ENCODE results near the gene KNSTRN. TPM values are rescaled to one million over a fixed set of nuclear protein-coding genes. Genes with fewer than 3 reads are reported as not detected.
A peak's percentile ranks its signal among the peaks of the same experiment; 100 is the strongest.

KNSTRN gene
- total RNA-seq, 3 donors from 2014 or later (not counting 1 experiment from before 2014, with no cell fraction given): 5.4 to 7.6 (median 5.6) TPM

- intact Hi-C loops (cut with micrococcal nuclease): loop anchor here (1.0 kb wide), 3 partner anchors 10 to 53 kb away; partner anchors contain the start of genes DISP2 and IVD
- Mint-ChIP-seq H3K9me3 (no peaks in the 10 kb centered on the region), H3K4me1 (peaks cover 18 to 33% of the 10 kb centered on the region in 2 donors), H3K27ac (peak overlapping the region; percentile 84 to 91), H3K4me3 (peak overlapping the region; percentile 91), H3K36me3 (no peaks in the 10 kb centered on the region), H3K27me3 (ENCODE audit: low read depth in 2 of 2) (no peaks in the 10 kb centered on the region)
- H3K27ac ChIP-seq (ENCODE audit: low read length): peak overlapping the region; percentile 68
- H3K4me3 ChIP-seq (ENCODE audit: low read length): peak overlapping the region; percentile 64
- H3K27me3 ChIP-seq (ENCODE audit: control insufficient read depth, insufficient read depth, low read length): no peaks in the 10 kb centered on the region
- H3K9me3 ChIP-seq (ENCODE audit: control insufficient read depth, insufficient read depth, low read length): no peaks in the 10 kb centered on the region
- peaks cover 31% of the 10 kb centered on the region for H3K4me1 ChIP-seq (ENCODE audit: control insufficient read depth, insufficient read depth, low read length)
- ATAC-seq (peak; percentile 96 to 98 (median 97)), DNase-seq (peak; percentile 85 to 95)
- WGBS (ENCODE audit: insufficient coverage): 7% methylated on average over 91 of the region's 91 CpGs
- TF ChIP-seq CTCF (IDR thresholded peaks at IDR 0.05): peak; percentile 94
- H3K36me3 ChIP-seq (ENCODE audit: control insufficient read depth, insufficient read depth, low read length): no peaks in the 10 kb centered on the region
Observed at GRCh38 chr15:40367686-40368611, 14.6 kb upstream of the KNSTRN start.

- H3K4me3 ChIP-seq (ENCODE audit: low read length): no peak overlapping the region
- Mint-ChIP-seq H3K27ac (peak overlapping the region; percentile 64 to 82), H3K36me3 (no peaks in the 10 kb centered on the region), H3K4me1 (peaks cover 18 to 33% of the 10 kb centered on the region in 2 donors), H3K9me3 (no peaks in the 10 kb centered on the region), H3K4me3 (peak overlapping the region; percentile 63), H3K27me3 (ENCODE audit: low read depth in 2 of 2) (no peaks in the 10 kb centered on the region)
- no peak overlapping the region for H3K27ac ChIP-seq (ENCODE audit: low read length)
- no peak for TF ChIP-seq CTCF (IDR thresholded peaks at IDR 0.05)
- no peaks in the 10 kb centered on the region for H3K36me3 ChIP-seq (ENCODE audit: control insufficient read depth, insufficient read depth, low read length)
- H3K27me3 ChIP-seq (ENCODE audit: control insufficient read depth, insufficient read depth, low read length): no peaks in the 10 kb centered on the region
- intact Hi-C loops (cut with micrococcal nuclease): loop anchor here (1.0 kb wide), 3 partner anchors 11 to 52 kb away; partner anchors contain the start of genes DISP2 and IVD
- ATAC-seq: no peak
- H3K9me3 ChIP-seq (ENCODE audit: control insufficient read depth, insufficient read depth, low read length): no peaks in the 10 kb centered on the region
- no peak for DNase-seq
- H3K4me1 ChIP-seq (ENCODE audit: control insufficient read depth, insufficient read depth, low read length): peaks cover 31% of the 10 kb centered on the region
- WGBS (ENCODE audit: insufficient coverage): 96% methylated on average over 24 of the region's 24 CpGs
Observed at GRCh38 chr15:40368719-40369473, 13.6 kb upstream of the KNSTRN start.

GRCh38 chr15:40369474-40369869, 13.0 kb upstream of the KNSTRN start:
- Mint-ChIP-seq H3K9me3 (no peaks in the 10 kb centered on the region), H3K4me1 (peaks cover 18 to 33% of the 10 kb centered on the region in 2 donors), H3K36me3 (no peaks in the 10 kb centered on the region), H3K27me3 (ENCODE audit: low read depth in 2 of 2) (no peaks in the 10 kb centered on the region), H3K4me3 (peak overlapping the region; percentile 63), H3K27ac (peak overlapping the region; percentile 64 to 82)
- Histone ChIP-seq H3K27me3 (ENCODE audit: control insufficient read depth, insufficient read depth, low read length) (no peaks in the 10 kb centered on the region), H3K4me3 (ENCODE audit: low read length) (no peak overlapping the region), H3K9me3 (ENCODE audit: control insufficient read depth, insufficient read depth, low read length) (no peaks in the 10 kb centered on the region), H3K36me3 (ENCODE audit: control insufficient read depth, insufficient read depth, low read length) (no peaks in the 10 kb centered on the region), H3K4me1 (ENCODE audit: control insufficient read depth, insufficient read depth, low read length) (peaks cover 31% of the 10 kb centered on the region), H3K27ac (ENCODE audit: low read length) (no peak overlapping the region)
- DNase-seq (no peak), ATAC-seq (no peak)
- whole genome bisulfite sequencing (ENCODE audit: insufficient coverage): 96% methylated on average over 10 of the region's 10 CpGs
- no peak for TF ChIP-seq CTCF (IDR thresholded peaks at IDR 0.05)
- intact Hi-C loops (cut with micrococcal nuclease): no loop called here
